NCI-H2196 (cell line): Measurements from ENCODE around the gene PCDHB11.
A peak's percentile ranks its signal among the peaks of the same experiment; 100 is the strongest.
"Not testable (repeated sequence)": the region's sequence is repeated elsewhere in the genome, so short reads cannot be mapped to it uniquely, and the experiment has no call there.

ENCODE experiments used
- DNase-seq: peaks from one replicate; lab custom pipeline; 2025; ENCODE audit not compliant: unreplicated experiment; lab: John Stamatoyannopoulos, UW

PCDHB11 gene

GRCh38 chr5:141186897-141187512, 12.4 kb upstream of the PCDHB11 start, which contains the start of gene PCDHB9:
Gene PCDHB9 (plus strand): TSS chr5:141187161. CDS start chr5:141187319, 158 bp downstream.
- no peak for DNase-seq

GRCh38 chr5:141188682-141189081, 10.7 kb upstream of the PCDHB11 start:
- not testable (repeated sequence) for DNase-seq

GRCh38 chr5:141189131-141189530, 10.3 kb upstream of the PCDHB11 start:
- not testable (repeated sequence) for DNase-seq

GRCh38 chr5:141192110-141192725, 7.2 kb upstream of the PCDHB11 start, which contains the start of gene PCDHB10:
Gene PCDHB10 (plus strand): TSS chr5:141192353. CDS start chr5:141192553, 200 bp downstream.
- no peak for DNase-seq

- DNase-seq, result not testable (repeated sequence)
Measured at GRCh38 chr5:141194332-141194731, 5.1 kb upstream of the PCDHB11 start.

GRCh38 chr5:141196363-141196762, 3.1 kb upstream of the PCDHB11 start:
- DNase-seq, result no peak

GRCh38 chr5:141201126-141201525, 1.7 kb downstream of the PCDHB11 start:
- DNase-seq, result not testable (repeated sequence)

- DNase-seq, result not testable (repeated sequence)
Measured at GRCh38 chr5:141201646-141202045, 2.2 kb downstream of the PCDHB11 start.

GRCh38 chr5:141208478-141208877, 9.1 kb downstream of the PCDHB11 start, which contains the start of gene PCDHB12:
Gene PCDHB12 (plus strand): TSS chr5:141208719. CDS start chr5:141208908, 189 bp downstream.
- no peak for DNase-seq

GRCh38 chr5:141210281-141210680, 10.9 kb downstream of the PCDHB11 start:
- not testable (repeated sequence) for DNase-seq

GRCh38 chr5:141210849-141211248, 11.4 kb downstream of the PCDHB11 start:
- not testable (repeated sequence) for DNase-seq

- not testable (repeated sequence) for DNase-seq
Measured at GRCh38 chr5:141213656-141214339, 14.4 kb downstream of the PCDHB11 start, which contains the start of gene PCDHB13. Gene PCDHB13 (plus strand): TSS chr5:141213919. CDS start chr5:141214124, 205 bp downstream.

- not testable (repeated sequence) for DNase-seq
Measured at GRCh38 chr5:141214583-141214982, 15.2 kb downstream of the PCDHB11 start.

- not testable (repeated sequence) for DNase-seq
Measured at GRCh38 chr5:141215504-141215903, 16.1 kb downstream of the PCDHB11 start.

GRCh38 chr5:141216035-141216434, 16.6 kb downstream of the PCDHB11 start:
- not testable (repeated sequence) for DNase-seq

- DNase-seq, result peak; percentile 42
Measured at GRCh38 chr5:141223112-141223783, 23.8 kb downstream of the PCDHB11 start, which contains the start of gene PCDHB14. Gene PCDHB14 (plus strand): TSS chr5:141223343. CDS start chr5:141223506, 163 bp downstream.

GRCh38 chr5:141224844-141225243, 25.4 kb downstream of the PCDHB11 start:
- not testable (repeated sequence) for DNase-seq

GRCh38 chr5:141225421-141225820, 26.0 kb downstream of the PCDHB11 start:
- not testable (repeated sequence) for DNase-seq

GRCh38 chr5:141234109-141234667, 34.8 kb downstream of the PCDHB11 start:
- no peak for DNase-seq

- not testable (repeated sequence) for DNase-seq
Measured at GRCh38 chr5:141235922-141236321, 36.5 kb downstream of the PCDHB11 start.
